OCI-LY7 (cell line): Measurements from ENCODE around the gene MPV17.

Experiments
- CTCF ChIP-seq: fragments of 200-600 bp; sonication (generic); conservative IDR thresholded peaks from 2 replicates; pipeline ENCODE4 v1.5.1; 2014; ENCODE audit warnings: mild to moderate bottlenecking, antibody characterized with exemption, low read length, moderate library complexity, mixed read lengths
- EZH2phosphoT487 ChIP-seq: fragments of 200-600 bp; sonication (generic); IDR thresholded peaks from 2 replicates; pipeline ENCODE4 v1.6.1; 2018; ENCODE audit warnings: low read depth, borderline replicate concordance, mild to moderate bottlenecking, mixed run types, antibody characterized with exemption, low read length, moderate library complexity, mixed read lengths

DNA sequence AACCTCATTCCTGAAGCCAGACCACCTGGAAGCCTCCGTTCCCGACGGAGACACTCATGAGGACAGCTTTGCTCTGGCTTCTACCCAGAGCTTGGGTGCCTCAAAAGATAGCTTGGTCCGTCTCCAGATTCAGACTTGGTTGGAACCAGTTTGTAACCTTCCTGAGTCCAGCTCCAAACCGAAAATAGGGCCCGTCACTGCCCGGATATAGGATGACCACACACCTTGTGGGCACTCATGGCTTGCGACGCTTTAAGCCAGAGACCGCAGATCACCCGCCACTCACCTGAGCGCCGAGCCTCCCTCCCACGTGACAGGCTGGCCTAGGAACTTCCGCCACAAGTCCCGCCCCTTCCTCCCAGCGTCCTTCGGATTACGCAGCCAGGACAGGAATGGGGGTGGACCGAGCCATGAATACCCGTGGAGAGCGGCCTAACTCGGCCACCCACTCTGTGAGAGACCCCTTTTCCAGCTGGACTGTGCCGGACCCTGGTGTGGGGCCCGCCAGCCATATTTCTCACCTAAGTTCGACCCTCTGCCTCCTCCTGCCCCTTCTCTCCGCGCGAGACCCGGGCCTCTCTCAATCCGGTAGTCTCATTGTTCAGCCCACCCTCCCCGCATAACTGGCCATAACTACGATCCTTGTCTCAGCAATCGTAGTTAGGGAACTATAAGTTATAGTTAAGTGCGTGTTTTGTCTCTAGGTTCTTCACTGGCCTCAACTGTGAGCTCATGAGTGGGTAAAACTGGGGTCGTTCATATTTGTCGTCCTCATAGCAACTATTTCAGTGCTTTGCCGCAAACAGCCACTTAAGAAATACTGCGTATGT lies at the start of gene MPV17:
- TF ChIP-seq CTCF = no peak
- no peak for TF ChIP-seq EZH2phosphoT487
